ENCODE measurements around the gene MISP. TPM values are rescaled to one million over a fixed set of nuclear protein-coding genes. Genes with fewer than 3 reads are reported as not detected.

Gene MISP
- total and polyA plus RNA-seq, 9 donors: 0.08 to 44.0 (median 0.55) TPM

DNA sequence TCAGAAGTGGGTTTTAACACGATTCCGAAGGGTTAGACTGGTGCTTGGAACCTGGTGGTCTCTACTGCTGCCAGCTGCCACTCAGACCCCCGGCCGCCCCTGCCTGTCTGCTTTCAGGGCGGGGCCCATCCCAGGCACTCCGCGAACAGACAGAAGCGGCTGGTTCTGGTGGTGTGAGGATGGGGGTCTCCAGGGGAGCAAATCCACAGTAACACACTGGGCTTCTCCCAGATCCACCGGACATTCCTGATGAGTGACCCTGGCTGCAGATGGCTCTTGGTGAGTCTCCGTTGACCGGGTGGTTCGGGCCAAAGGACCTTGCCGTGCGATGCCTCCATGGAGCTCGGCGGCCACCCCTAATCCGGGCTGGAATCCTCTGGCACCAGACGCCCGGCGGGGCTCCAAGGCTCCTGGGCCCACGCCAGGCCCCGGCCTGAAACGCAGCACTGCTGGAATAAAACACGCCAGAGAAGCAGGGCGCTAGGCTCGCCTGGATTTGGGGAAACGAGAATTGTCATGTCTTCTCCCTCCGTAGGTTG lies 44.2 kb downstream of the MISP start:
- H3K4me1 ChIP-seq (ENCODE audit: insufficient read depth): peaks cover 19% of the 10 kb centered on the region
- peak in 3 of 5 donors; percentile 60 to 75 (median 64) for DNase-seq
- TF ChIP-seq, protein P1, sequence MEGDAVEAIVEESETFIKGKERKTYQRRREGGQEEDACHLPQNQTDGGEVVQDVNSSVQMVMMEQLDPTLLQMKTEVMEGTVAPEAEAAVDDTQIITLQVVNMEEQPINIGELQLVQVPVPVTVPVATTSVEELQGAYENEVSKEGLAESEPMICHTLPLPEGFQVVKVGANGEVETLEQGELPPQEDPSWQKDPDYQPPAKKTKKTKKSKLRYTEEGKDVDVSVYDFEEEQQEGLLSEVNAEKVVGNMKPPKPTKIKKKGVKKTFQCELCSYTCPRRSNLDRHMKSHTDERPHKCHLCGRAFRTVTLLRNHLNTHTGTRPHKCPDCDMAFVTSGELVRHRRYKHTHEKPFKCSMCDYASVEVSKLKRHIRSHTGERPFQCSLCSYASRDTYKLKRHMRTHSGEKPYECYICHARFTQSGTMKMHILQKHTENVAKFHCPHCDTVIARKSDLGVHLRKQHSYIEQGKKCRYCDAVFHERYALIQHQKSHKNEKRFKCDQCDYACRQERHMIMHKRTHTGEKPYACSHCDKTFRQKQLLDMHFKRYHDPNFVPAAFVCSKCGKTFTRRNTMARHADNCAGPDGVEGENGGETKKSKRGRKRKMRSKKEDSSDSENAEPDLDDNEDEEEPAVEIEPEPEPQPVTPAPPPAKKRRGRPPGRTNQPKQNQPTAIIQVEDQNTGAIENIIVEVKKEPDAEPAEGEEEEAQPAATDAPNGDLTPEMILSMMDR (IDR thresholded peaks at IDR 0.05): no peak
- TF ChIP-seq POLR2A (IDR thresholded peaks at IDR 0.05): no peak
- no peak for TF ChIP-seq EP300 (IDR thresholded peaks at IDR 0.05)
- H3K27me3 ChIP-seq: no peaks in the 10 kb centered on the region
- intact Hi-C loops (cut with DNase I): loop anchor here in 2 of 4 donors (10.0 kb wide), 1 partner anchor 120 kb away; the partner anchor contains the start of genes KISS1R (in 2 of the 2) and R3HDM4 (in 2 of the 2)
- 76 to 88% (median 87%) methylated on average over 28 of the region's 28 CpGs for WGBS, 3 donors
- H3K36me3 ChIP-seq: no peaks in the 10 kb centered on the region
- no peak overlapping the region for H3K4me3 ChIP-seq
- H3K9me3 ChIP-seq: no peaks in the 10 kb centered on the region
- H3K27ac ChIP-seq: no peak overlapping the region

DNA sequence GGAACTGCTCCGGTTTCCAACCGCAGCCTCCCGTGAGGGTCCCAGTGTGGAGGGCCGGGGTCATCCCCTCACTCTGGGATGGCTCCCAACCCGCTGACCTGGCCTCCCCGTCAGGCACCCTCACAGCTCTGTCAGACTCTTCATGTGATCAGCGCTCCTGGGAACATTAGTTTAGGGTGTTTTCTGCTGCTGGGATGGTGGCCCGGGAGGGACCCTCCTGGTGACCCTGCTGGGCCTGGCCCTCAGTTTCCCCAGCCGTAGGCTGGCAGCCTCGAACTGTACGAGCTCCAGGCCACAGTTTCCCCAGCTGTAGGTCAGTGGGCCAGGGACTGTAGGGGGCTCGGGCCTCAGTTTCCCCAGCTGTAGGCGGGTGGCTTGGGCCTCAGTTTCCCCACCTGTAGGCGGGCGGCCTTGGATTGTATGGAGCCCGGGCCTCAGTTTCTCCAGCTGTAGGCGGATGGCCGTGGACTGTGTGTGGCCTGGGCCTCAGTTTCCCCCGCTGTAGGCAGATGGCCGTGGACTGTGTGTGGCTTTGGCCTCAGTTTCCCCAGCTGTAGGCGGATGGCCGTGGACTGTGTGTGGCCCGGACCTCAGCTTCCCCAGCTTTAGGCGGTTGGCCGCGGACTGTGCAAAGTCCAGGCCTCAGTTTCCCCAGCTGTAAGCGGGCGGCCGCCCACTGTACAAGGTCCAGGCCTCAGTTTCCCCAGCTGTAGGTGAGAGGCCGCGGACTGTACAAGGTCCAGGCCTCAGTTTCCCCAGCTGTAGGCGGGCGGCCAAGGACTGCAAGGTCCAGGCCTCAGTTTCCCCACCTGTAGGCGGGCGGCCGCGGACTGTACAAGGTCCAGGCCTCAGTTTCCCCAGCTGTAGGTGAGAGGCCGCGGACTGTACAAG lies 45.0 kb downstream of the MISP start:
- intact Hi-C loops (cut with DNase I): loop anchor here in 2 of 4 donors (10.0 kb wide), 1 partner anchor 119 kb away; the partner anchor contains the start of genes KISS1R (in 2 of the 2) and R3HDM4 (in 2 of the 2)
- WGBS, 3 donors: 77 to 83% (median 80%) methylated on average over 35 to 39 of the region's 39 CpGs
- Histone ChIP-seq H3K27ac (no peak overlapping the region), H3K9me3 (no peaks in the 10 kb centered on the region), H3K36me3 (no peaks in the 10 kb centered on the region), H3K27me3 (no peaks in the 10 kb centered on the region), H3K4me1 (ENCODE audit: insufficient read depth) (peaks cover 25% of the 10 kb centered on the region), H3K4me3 (peak overlapping the region; percentile 48)
- TF ChIP-seq POLR2A (IDR thresholded peaks at IDR 0.05) (no peak), EP300 (IDR thresholded peaks at IDR 0.05) (no peak)
- TF ChIP-seq, protein P1 (IDR thresholded peaks at IDR 0.05): no peak
- peak in 3 of 5 donors; percentile 68 to 70 (median 68) for DNase-seq

DNA sequence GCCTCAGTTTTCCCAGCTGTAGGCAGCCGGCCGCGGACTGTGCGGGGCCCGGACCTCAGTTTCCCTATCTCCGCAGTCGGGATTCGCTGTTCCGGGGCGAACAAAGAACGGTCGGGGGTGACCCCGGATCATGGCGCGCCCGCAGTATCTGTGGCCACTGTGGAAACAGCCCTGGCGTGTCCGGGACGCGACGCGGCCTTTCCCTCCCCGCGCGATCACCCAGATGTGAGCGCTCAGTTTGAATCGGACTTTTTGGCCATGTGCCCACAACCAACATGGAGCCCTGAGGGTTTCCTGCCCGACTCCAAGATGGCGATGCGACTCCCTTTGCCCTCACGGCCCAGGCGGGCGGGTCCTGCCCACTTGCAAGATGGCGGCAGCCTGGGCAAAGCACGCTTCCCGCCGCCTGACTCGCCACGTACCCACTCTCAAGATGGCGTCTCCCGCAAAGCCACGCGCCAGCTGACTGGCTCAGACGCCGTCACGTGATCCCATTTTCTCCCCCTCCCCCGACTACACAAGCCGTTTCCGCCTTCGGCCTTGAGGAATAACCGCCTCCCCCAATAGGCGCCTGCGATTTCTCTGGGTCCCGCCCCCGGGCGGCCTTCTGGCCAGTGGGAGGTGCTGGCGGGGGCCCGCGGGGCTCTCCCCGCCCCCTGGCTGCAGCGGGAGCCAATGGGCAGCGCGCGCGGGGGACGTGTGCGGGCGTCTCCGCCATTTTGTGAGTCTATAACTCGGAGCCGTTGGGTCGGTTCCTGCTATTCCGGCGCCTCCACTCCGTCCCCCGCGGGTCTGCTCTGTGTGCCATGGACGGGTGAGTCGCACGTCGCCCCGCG lies 46.0 kb downstream of the MISP start, which contains the start of gene PTBP1:
TSS of gene PTBP1 (plus strand) at position 761 of the 836 bp plus-strand sequence. CDS start at position 807, 46 bp downstream.
- Histone ChIP-seq H3K27me3 (no peaks in the 10 kb centered on the region), H3K4me3 (peak within 1 kb of the TSS; percentile 68), H3K4me1 (ENCODE audit: insufficient read depth) (peaks cover 34% of the 10 kb centered on the region), H3K27ac (peak within 1 kb of the TSS; percentile 99 to 100), H3K9me3 (no peaks in the 10 kb centered on the region), H3K36me3 (no peaks in the 10 kb centered on the region)
- WGBS, 3 donors: 0 to 1% (median 1%) methylated on average over 54 to 83 of the region's 83 CpGs
- intact Hi-C loops (cut with DNase I): loop anchor here in 2 of 4 donors (10.0 kb wide), 1 partner anchor 118 kb away; the partner anchor contains the start of genes KISS1R (in 2 of the 2) and R3HDM4 (in 2 of the 2)
- DNase-seq: peak; percentile 99 to 100 (median 100)
- TF ChIP-seq EP300 (IDR thresholded peaks at IDR 0.05) (no peak), POLR2A (IDR thresholded peaks at IDR 0.05) (peak; percentile 79)

DNA sequence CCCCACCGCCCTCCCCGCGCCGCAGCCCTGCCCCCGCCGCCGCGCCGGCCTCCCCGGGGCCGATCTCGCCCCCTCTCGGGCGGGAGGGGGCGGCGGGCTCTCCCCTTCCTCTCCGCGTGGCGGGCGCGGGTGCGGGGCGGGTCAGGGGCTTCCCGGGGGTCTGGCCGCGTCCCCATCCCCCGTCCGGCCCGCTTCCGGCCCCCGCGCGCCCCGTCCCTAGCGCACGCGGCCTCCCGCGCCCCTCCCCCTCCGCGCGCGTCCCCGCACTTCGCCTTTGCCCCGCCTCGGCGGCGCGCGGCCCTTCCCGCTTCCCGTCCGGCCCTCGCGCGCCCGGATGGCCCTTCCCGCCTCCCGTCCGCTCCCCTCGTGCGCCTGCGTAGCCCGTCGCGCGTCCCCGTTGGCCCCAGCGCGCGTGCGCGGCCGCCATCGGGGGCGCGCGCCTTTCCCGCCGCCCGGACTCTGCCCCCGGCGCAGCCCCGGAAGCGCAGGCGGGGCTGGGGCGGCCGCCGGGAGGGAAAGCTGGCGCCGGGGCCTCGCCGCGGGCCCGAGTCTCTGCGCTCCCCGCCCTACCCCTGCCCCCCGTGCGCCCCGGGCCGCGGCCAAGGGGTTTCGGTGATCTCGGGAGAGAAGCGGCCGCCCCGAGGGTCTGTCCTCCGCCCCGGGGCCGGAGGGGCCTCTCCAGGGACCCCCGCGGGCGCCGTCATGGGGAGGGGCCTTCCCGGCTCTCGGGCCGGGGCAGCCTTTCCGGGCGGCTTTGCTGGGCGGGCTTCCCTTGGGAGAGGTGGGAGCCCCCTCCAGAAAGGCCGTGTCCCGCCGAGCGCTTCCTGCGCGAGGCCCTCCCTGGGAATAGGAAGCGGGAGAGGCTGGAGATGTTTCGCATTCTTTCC lies 46.9 kb downstream of the MISP start:
- 0 to 2% (median 1%) methylated on average over 28 to 129 of the region's 129 CpGs for WGBS, 3 donors
- no peak for TF ChIP-seq EP300 (IDR thresholded peaks at IDR 0.05)
- no peak for TF ChIP-seq POLR2A (IDR thresholded peaks at IDR 0.05)
- TF ChIP-seq, protein P1 (IDR thresholded peaks at IDR 0.05): peak in 1 of 3 donors; percentile 9
- H3K4me3 ChIP-seq: peak overlapping the region; percentile 68
- H3K36me3 ChIP-seq: no peaks in the 10 kb centered on the region
- peak; percentile 87 to 93 (median 91) for DNase-seq
- H3K4me1 ChIP-seq (ENCODE audit: insufficient read depth): peaks cover 41% of the 10 kb centered on the region
- no peaks in the 10 kb centered on the region for H3K27me3 ChIP-seq
- intact Hi-C loops (cut with DNase I): loop anchor here in 2 of 4 donors (10.0 kb wide), 1 partner anchor 117 kb away; the partner anchor contains the start of genes KISS1R (in 2 of the 2) and R3HDM4 (in 2 of the 2)
- H3K27ac ChIP-seq: peak overlapping the region; percentile 99 to 100
- no peaks in the 10 kb centered on the region for H3K9me3 ChIP-seq
